ENCODE data around the gene LTB.

LTB gene, protein sequence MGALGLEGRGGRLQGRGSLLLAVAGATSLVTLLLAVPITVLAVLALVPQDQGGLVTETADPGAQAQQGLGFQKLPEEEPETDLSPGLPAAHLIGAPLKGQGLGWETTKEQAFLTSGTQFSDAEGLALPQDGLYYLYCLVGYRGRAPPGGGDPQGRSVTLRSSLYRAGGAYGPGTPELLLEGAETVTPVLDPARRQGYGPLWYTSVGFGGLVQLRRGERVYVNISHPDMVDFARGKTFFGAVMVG

DNA sequence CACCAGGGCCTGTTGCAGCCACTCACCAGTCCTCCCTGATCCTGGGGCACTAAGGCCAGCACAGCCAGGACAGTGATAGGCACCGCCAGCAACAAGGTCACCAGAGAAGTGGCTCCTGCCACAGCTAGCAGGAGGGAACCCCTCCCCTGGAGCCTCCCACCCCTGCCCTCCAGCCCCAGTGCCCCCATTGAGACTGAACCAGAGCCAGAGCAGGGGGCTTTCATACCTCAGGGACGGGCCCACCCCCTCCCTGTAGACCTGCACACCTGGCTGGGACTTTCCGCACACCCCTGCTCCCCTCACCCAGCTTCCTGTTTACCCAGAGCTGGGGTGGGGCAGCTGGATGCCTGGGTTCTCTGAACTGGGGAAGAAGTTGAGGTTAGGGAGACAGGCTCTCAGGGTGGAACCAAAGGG, at the start of gene LTB:
TSS of gene LTB (minus strand) at position 195 of the 414 bp plus-strand sequence. CDS start at position 188, 7 bp downstream.
- DNase-seq: no peak

DNA sequence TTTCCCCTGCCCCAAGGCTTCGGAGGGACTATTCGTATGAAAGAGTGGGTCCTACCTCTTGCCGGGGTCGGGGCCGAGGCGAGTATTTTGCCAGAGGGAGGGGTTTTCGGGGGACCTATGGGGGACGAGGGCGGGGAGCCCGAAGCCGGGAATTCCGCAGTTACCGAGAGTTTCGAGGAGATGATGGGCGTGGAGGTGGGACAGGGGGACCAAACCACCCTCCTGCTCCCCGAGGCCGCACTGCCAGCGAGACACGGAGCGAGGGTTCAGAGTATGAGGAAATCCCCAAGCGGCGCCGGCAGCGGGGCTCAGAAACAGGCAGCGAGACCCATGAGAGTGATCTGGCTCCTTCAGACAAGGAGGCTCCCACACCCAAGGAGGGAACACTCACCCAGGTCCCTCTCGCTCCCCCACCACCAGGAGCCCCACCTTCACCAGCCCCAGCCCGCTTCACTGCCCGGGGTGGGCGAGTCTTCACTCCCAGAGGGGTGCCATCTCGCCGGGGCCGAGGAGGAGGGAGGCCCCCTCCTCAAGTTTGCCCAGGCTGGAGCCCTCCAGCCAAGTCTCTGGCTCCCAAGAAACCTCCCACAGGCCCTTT, 49.6 kb upstream of the LTB start:
- no peak for DNase-seq

DNA sequence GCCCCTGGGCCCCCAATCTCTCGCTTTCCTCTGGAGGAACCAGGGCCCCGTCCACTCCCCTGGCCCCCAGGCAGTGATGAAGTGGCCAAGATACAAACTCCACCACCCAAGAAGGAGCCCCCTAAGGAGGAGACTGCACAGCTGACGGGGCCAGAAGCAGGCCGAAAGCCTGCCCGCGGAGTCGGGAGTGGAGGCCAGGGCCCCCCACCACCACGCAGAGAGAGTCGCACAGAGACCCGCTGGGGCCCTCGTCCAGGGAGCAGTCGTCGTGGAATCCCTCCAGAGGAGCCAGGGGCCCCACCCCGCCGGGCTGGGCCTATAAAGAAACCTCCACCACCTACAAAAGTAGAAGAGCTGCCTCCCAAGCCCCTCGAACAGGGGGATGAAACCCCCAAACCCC, 49.0 kb upstream of the LTB start:
- DNase-seq: no peak

DNA sequence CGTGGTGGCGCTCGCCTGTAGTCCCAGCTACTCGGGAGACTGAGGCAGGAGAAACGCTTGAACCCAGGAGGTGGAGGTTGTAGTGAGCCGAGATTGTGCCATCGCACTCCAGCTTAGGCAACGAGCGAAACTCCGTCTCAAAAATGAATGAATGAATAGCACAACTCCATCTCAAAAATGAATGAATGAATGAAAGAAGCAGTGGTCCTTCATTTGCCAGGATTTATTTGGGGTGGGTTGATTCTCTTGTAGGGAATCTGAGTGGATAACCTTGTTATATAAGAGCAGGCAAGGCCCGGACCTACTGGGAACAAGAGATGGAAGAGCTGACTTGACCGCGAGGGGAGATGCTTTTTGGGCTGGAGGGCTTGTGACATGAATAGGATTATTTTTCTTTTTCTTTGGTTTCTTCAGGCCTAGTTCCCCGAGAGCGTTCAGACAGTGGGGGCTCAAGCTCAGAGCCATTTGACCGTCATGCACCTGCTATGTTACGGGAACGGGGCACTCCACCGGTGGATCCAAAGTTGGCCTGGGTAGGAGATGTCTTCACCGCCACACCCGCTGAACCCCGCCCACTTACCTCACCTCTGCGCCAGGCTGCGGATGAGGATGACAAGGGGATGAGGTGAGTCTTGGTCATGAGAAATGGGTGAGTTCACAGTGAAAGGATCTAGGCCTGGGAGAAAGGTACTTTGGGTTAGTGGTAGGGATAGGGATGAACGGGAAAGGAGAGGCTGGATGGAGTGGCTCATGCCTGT, 48.1 kb upstream of the LTB start:
- DNase-seq: no peak

DNA sequence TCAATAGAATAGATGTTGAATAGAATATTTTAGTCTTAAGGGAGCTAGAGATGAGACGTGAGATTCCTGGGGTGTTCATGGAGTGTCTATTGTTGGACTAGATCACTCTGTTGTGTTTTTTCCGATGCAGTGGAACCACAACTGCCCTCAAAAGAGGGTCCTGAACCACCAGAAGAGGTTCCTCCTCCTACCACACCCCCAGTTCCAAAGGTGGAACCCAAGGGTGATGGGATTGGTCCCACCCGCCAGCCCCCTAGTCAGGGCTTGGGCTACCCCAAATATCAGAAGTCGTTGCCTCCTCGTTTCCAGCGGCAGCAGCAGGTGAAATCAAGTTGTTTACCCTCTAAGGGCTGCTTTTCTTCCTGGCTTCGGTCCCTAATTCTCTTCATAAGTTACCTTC, 46.8 kb upstream of the LTB start:
- no peak for DNase-seq

DNA sequence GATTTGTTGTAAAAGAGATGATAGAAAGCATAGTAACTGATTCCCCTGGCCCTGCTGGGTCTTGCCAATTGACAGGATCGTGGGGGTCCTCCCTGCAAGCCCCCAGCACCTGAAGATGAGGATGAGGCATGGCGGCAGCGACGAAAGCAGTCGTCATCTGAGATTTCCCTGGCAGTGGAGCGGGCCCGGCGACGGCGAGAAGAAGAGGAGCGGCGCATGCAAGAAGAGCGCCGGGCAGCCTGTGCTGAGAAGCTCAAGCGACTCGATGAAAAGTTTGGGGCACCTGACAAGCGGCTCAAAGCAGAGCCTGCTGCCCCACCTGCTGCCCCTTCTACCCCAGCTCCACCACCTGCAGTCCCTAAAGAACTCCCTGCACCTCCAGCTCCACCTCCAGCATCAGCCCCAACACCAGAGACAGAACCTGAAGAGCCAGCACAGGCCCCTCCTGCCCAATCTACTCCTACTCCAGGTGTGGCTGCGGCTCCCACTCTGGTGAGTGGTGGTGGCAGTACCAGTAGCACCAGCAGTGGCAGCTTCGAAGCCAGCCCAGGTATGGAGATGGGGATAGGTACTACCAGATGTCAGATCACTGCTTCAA, 45.6 kb upstream of the LTB start:
- no peak for DNase-seq

DNA sequence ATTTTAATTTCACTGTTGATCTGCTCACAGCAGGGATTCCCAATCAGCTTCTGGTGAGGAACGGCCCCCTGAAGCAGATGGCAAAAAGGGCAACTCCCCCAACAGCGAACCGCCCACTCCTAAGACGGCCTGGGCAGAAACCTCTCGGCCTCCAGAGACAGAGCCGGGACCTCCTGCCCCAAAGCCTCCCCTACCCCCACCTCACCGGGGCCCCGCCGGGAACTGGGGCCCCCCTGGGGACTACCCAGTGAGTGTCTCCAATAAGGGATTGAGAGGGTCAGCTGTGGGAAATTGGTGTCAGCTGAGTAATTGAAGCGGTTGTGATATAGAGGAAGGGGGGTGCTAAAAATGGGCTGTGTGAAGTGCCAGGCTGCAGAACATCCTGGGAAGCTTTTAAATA, 44.7 kb upstream of the LTB start:
- DNase-seq: no peak

DNA sequence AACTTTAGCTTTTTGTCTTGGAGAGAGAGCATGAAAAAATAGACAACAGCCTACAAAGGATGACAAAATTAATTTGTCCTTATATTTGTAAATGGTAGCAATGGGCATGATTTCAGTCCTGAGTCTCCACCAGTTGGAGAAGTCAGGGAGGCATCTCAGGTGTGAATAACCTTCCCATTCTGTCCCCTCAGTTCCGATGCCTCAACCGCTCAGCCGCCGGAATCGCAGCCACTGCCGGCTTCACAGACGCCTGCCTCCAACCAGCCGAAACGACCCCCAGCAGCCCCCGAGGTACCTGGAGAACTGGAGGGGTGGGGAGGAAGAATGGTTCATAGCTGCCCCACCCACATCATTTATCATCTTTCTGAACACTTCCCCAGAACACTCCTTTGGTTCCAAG, 41.8 kb upstream of the LTB start:
- DNase-seq: no peak

DNA sequence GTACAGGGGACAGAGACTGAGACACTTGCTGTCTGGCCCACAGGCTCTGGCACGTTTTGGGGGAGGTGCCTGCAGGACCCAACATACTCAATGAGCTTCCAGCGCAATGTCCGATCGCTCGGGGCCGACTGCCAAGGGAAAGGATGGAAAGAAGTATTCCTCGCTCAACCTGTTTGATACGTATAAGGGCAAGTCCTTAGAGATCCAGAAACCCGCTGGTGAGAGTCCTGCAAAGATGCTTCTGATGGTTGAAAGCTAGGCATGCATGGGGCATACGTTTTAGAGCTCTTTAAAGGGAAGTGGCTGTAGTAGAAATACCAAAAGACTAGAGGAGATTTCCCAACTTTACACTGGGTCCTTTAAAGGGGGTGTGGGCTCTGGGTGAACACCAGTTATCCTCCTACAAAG, 40.5 kb upstream of the LTB start:
- no peak for DNase-seq

DNA sequence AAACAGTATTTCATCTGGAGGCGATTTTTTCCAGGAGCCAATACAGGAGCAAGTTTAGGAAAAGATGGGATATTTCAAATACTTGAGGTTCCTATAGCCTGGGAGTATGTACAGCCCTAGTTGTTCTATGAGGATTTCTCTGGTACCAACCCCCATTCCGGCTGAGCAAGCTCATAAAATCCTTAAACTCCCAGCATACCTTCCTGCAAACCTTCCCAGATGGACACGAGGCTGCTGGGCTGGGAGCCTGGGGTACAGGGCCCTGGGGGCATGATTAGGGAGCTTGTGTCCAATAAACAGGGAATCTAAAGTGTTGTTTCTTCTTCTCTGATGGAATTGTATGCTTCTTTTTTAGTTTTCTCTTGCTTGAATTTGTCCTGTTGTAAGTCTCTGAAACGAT, 39.8 kb upstream of the LTB start:
- no peak for DNase-seq

DNA sequence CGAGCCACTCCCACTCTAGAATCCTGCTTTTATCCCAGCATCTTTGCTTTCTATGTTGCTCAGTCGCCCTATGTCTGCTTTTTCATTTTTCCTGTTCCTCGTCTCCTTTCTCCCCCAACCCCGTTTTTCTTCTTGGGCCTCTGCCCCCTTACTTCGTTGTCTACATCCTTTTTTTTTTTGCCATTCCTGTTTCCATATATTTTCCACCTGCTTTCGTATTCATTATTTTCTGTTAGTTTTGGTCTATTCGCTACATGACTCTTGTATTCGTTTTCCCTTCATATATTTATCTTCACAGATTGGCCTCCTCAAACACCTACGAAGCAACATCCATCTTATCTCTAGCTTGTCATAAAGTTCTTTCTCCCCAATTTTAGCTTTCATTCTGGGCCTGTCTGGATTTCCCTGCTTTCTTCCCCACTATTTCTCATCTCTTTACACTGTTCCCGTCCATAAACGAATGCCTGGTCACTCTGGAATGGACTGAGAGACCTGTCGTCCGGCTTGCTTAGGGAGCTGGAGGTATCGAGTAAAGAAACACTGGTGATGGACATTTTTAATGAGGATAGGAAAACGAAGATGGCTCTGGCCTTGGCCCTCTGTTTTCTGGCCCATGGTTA, 39.2 kb upstream of the LTB start:
- DNase-seq: no peak

DNA sequence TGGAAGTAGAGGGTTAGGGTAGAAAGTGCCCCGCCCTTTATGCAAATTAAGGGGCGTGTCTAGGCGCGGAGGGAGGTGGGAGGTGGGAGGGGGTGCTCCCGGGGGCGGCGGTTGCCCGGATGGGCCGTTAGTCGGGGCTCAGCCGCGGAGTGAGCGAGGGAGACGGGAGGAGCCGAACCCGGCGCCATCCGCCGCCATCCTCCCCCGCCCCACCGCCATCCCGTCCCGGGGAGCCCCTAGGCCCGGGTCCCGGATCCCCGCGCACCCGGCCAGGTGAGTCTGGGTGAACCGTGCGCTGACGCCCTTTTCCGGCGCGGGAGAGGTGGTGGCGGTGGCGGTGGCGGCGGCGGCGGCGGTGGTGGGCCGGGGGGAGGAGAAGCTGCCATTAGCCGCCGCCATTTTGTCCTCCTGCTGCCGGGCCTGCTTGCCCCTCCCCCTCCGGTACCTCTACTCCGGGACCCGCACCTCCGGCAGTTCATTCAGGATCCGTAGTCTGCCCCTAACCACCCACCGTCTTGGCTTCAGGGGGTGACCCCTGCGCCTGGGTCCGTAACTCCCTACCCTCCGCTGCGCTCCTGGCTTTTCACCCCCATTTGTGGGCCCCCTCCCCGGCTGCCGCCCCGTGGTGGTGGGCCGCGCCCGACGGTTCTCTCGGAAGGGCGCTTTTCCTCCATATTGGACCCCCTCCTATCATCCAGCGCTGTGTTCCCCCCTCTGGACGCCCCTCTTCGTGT, 38.5 kb upstream of the LTB start, which contains the start of gene PRRC2A:
TSS of gene PRRC2A (plus strand) at position 130 of the 734 bp plus-strand sequence. CDS start 2,075 bp downstream, outside the sequence.
- DNase-seq: peak; percentile 87

DNA sequence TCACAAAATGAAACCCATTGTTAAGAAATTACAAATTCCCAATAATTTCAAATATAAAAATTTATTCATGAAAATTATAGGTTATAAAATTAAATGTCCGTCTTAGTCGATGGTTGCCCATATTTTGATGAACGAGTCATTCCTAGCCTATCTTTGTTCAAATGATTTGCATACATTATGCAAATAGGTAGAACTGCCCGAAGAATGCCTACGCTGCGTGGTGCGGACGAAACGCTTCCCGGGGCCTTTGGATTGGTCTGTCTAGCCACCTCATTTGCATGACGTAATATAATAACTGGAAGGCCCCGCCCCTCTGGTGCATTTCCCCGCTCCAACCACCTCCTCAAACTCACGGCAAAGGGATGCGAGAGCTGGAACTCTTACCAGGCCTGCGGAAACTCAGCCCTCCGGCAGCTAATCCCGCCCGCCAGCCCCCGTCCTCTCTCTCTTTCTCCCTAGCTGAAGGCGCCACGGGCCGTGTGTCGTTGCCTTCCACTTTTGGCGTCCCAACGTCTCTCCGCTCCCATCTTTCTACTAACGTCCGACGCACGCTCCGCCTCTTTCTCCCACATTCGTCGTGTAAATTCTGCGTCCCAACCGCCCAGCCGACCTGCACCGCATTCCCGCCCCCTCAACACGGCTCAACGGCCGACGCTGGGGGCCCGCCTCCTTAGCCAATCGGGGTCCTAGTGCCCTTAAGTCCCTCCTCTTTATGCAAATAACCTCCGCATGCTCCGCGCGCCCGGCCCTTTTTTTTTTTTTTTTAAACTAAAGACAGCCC, 37.8 kb upstream of the LTB start:
- DNase-seq: peak; percentile 99

DNA sequence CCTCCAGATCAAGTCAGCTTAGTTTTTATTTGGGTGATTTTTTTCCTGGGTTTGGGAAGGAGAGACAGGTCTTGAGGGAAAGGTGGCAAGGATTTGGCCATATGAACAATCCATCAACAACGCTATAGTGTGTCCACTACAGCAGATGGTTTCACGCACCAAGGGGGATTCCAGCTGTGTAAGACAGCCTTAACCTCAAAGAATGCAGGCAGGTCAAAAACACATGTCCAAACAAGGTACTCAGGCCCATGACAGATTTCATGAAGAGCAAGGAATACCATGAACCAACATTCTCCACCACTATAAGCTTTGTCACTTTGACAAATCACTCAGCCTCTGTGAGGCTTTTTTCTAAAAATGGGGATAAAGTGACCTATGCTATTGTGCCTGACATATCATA, 34.8 kb upstream of the LTB start:
- DNase-seq: no peak

DNA sequence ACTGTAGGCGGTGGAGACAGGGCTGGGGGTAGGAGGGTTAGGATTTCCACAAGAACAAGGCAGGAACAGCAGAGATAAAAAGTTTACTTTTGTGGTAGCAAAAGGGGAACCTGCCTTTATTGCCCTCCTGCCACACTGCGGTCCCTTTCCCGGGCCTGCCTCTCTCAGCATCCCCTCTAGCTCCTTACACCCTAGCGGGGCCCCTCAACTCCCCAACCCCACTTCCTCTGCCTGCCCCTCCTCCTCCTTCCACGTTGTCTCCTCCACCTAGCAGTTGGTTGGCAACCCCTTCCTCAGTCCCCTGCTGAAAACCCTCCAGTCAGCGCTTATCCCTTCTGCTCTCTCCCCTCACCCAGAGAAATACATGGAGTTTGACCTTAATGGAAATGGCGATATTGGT, 33.5 kb upstream of the LTB start:
- DNase-seq: no peak

DNA sequence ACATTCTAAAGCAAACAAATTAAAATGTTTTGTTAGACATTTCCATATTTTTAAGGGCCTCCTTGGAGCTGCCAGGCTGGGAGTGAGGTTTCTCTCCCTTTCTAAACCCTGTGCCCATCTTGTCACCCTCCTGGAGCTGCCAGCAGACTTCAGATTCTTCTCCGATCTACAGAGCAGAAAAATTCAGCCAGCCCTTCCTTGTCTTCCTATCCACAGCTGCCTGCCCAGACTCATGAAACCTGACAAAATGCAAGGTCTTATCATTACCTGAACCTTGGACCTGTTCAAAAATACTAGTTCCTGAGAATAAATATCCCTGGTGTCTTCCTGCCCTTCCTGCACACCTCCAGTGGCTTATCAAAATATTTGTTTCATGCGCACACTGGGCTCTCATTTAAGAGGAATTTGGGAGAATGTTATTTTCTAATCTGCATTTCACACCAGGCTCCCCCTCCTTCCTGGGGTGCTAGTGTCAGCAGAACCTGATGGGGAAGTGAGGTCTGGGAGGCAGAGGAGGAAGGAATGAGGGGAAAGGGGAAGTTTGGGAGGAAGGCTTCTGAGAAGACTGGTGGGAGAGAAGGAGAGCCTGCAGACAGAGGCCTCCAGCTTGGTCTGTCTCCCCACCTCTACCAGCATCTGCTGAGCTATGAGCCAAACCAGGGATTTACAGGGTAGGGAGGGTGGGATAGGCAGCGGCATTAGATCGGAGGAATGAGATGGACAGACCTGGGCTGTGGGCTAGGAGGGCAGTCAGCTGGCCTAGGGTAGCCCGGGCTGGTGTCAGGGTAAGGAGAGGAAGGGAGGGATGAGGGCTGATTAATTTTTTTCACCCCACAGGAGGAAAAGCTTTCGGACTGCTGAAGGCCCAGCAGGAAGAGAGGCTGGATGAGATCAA, 32.7 kb upstream of the LTB start, which contains the start of gene AIF1:
TSS of gene AIF1 (plus strand) at position 551 of the 895 bp plus-strand sequence. CDS start at position 647, 96 bp downstream.
- DNase-seq: no peak

DNA sequence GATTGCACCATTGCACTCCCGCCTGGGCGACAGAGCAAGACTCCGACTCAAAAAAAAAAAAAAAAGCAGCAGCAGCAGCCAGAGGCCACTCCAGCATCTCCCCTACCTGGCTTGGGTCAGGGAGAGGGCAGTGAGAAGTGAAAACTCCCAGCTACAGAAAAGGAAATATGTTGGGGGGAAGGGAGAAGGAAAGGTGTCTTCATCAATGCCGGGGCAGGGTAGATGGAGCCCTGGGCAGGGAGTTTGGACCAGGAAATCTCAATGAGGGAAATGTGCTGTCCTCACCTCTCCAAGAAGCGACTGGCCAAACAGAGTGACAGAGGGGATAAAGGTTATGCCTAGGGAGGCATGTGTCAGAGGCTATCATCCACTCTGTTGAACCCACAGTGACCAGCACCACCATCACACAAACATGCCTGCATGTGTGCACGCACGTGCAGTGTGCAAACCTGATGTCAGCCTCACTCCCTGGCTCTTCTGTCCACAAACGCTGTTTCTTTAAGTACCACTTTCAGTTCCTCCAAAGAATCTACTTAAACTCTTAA, 31.9 kb upstream of the LTB start:
- no peak for DNase-seq

DNA sequence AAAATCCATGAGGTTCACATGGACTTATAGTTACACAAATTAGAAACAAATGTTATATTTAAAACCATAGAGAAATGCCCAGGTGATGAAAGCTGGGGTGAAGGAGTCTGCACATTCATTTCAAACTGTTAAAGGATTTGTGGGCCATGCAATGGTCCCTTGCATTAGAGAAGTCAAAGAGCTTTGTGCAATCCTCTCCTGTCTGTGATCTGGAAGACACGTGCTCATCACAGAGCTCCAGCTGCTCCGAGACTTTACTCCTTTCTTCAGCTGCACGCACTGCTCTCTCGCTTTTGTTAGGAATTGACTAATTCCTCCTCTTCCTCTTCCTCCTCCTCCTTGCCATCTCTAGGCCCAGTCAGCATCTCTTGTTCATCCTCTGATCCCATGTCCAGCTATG, 28.7 kb upstream of the LTB start:
- DNase-seq: no peak

DNA sequence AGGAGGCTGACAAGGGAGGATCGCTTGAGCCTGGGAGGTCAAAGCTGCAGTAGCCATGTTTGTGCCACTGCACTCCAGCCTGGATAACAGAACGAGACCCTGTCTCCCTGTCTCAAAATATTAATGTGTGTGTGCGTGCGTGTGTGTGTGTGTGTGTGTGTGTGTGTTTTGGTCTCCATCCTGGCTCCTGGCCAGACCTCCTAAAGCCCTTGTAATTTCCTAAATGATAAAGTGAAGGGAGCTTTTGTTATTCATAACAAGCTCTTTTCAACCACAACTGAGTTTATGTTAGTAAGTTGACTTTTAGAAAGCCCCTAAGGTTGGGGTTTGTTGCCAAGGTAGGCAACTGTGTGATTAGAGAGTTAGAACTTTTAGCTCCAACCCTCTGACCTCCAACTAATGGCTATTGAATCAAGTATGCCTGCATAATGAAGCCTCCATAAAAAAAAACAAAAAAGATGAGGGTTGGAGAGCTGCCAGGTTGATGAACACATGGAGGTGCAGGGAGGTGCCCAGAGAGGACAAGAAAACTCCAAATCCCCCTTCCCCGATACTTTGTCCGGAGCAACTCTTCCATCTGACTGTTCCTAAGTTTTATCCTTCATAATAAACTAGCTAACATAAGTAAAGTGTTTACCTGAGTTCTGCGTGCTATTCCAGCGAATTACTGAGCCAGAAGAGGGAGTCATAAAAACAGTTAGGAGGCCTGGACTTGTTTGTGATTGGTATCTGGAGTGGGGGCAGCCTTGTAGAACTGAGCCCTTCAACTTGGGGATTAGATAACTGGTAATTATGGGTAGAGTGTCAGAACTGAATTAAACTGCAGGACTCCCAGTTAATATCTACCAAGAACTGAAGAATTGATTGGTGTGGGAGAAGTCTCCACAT, 27.5 kb upstream of the LTB start:
- peak; percentile 25 for DNase-seq

Data from NCI-H510A treated with DMSO at 0.1 percent for 48 hours (cell line).